H9 (cell line): ENCODE measurements around the gene KEL. TPM values are rescaled to one million over a fixed set of nuclear protein-coding genes. Genes with fewer than 3 reads are reported as not detected.
A peak's percentile ranks its signal among the peaks of the same experiment; 100 is the strongest.

Experiments
- DNase-seq: peaks from one replicate; pipeline ENCODE4 v3.0.0-alpha.2; 2017
- H2AFZ ChIP-seq: one replicate; pipeline ENCODE4 v1.6.1; 2013; ENCODE audit warnings: mild to moderate bottlenecking, low read length, control low read depth, moderate library complexity
- H2AK5ac ChIP-seq: 2 replicates; pipeline ENCODE4 v1.6.1; 2013; ENCODE audit warnings: low read length, control low read depth, mixed read lengths; ENCODE audit not compliant: insufficient read length
- H2BK120ac ChIP-seq: one replicate; pipeline ENCODE4 v1.6.1; 2013; ENCODE audit warnings: low read depth, mild to moderate bottlenecking, low read length, control low read depth, inconsistent platforms; ENCODE audit not compliant: poor library complexity, severe bottlenecking
- H2BK12ac ChIP-seq: 2 replicates; pipeline ENCODE4 v1.6.1; 2013; ENCODE audit warnings: low read length, control low read depth, mixed read lengths, low read depth; ENCODE audit not compliant: insufficient read length
- H2BK15ac ChIP-seq: 2 replicates; pipeline ENCODE4 v1.6.1; 2013; ENCODE audit warnings: low read depth, low read length, control low read depth
- H2BK20ac ChIP-seq: one replicate; pipeline ENCODE4 v1.6.1; 2013; ENCODE audit warnings: low read depth, mild to moderate bottlenecking, low read length, control low read depth, inconsistent platforms; ENCODE audit not compliant: poor library complexity, severe bottlenecking
- H2BK5ac ChIP-seq: 2 replicates; pipeline ENCODE4 v1.6.1; 2013; ENCODE audit warnings: low read length, control low read depth, mixed read lengths; ENCODE audit not compliant: insufficient read length
- H3K14ac ChIP-seq: 2 replicates; pipeline ENCODE4 v1.6.1; 2013; ENCODE audit warnings: low read length, control low read depth; ENCODE audit not compliant: insufficient read depth
- H3K18ac ChIP-seq: 2 replicates; pipeline ENCODE4 v1.6.1; 2013; ENCODE audit warnings: low read depth, mild to moderate bottlenecking, mixed read lengths, low read length, control low read depth; ENCODE audit not compliant: insufficient read length
- H3K23ac ChIP-seq: 2 replicates; pipeline ENCODE4 v1.6.1; 2013; ENCODE audit warnings: low read length, control low read depth, mixed read lengths, low read depth; ENCODE audit not compliant: insufficient read length
- H3K23me2 ChIP-seq: 2 replicates; pipeline ENCODE4 v1.6.1; 2013; ENCODE audit warnings: low read depth, mild to moderate bottlenecking, mixed read lengths, low read length, control low read depth; ENCODE audit not compliant: insufficient read length, poor library complexity, severe bottlenecking
- H3K27ac ChIP-seq: 2 replicates; pipeline ENCODE4 v1.5.1; 2013; ENCODE audit warnings: low read length, control low read depth, mixed read lengths, low read depth; ENCODE audit not compliant: insufficient read length
- H3K27me3 ChIP-seq: 2 replicates; pipeline ENCODE4 v1.6.1; 2013; ENCODE audit warnings: low read length, control low read depth, inconsistent platforms; ENCODE audit not compliant: insufficient read depth
- H3K4ac ChIP-seq: 2 replicates; pipeline ENCODE4 v1.6.1; 2013; ENCODE audit warnings: low read depth, mild to moderate bottlenecking, control low read depth, inconsistent platforms, low read length, moderate library complexity
- H3K4me1 ChIP-seq: 2 replicates; pipeline ENCODE4 v1.6.1; 2013; ENCODE audit warnings: low read length, control low read depth, inconsistent platforms; ENCODE audit not compliant: insufficient read depth
- H3K4me2 ChIP-seq: 2 replicates; pipeline ENCODE4 v1.6.1; 2013; ENCODE audit warnings: low read length, control low read depth, mixed read lengths; ENCODE audit not compliant: insufficient read length, insufficient read depth
- H3K56ac ChIP-seq: 2 replicates; pipeline ENCODE4 v1.6.1; 2013; ENCODE audit warnings: low read depth, mild to moderate bottlenecking, mixed read lengths, low read length, control low read depth; ENCODE audit not compliant: insufficient read length
- H3K79me1 ChIP-seq: 2 replicates; pipeline ENCODE4 v1.6.1; 2013; ENCODE audit warnings: low read depth, mild to moderate bottlenecking, moderate library complexity, low read length, control low read depth, inconsistent platforms; ENCODE audit not compliant: insufficient read depth, poor library complexity, severe bottlenecking
- H3K79me2 ChIP-seq: 2 replicates; pipeline ENCODE4 v1.6.1; 2013; ENCODE audit warnings: low read length, control low read depth, inconsistent platforms; ENCODE audit not compliant: insufficient read depth
- H3K9ac ChIP-seq: 2 replicates; pipeline ENCODE4 v1.6.1; 2013; ENCODE audit warnings: low read length, control low read depth, mixed read lengths; ENCODE audit not compliant: insufficient read length; ENCODE audit errors: extremely low read depth
- H3K9me3 ChIP-seq: one replicate; pipeline ENCODE4 v1.6.1; 2013; ENCODE audit warnings: low read depth, low read length, inconsistent platforms; ENCODE audit not compliant: control insufficient read depth
- H3T11ph ChIP-seq: one replicate; pipeline ENCODE4 v1.6.1; 2013; ENCODE audit warnings: mild to moderate bottlenecking, low read length, control low read depth, inconsistent platforms
- H4K20me1 ChIP-seq: one replicate; pipeline ENCODE4 v1.6.1; 2013; ENCODE audit not compliant: control insufficient read depth, insufficient read length, insufficient read depth
- H4K5ac ChIP-seq: 2 replicates; pipeline ENCODE4 v1.6.1; 2013; ENCODE audit warnings: low read depth, mild to moderate bottlenecking, mixed read lengths, low read length, control low read depth; ENCODE audit not compliant: insufficient read length
- H4K8ac ChIP-seq: replicated peaks from 2 replicates; pipeline ENCODE4 v1.6.1; 2013; ENCODE audit warnings: low read length, control low read depth, mixed read lengths, low read depth; ENCODE audit not compliant: insufficient read length
- H4K91ac ChIP-seq: 2 replicates; pipeline ENCODE4 v1.6.1; 2013; ENCODE audit warnings: low read depth, mild to moderate bottlenecking, moderate library complexity, mixed read lengths, low read length, control low read depth; ENCODE audit not compliant: insufficient read length
- H3K27ac Mint-ChIP-seq, 3 experiments: 2 replicates in 2 of 3; 3 replicates in 1 of 3; pipeline ENCODE4 v1.8.0; 2020 to 2021; ENCODE audit warnings: mixed read lengths in 3 of 3, mild to moderate bottlenecking in 1 of 3, moderate library complexity in 1 of 3
- H3K27me3 Mint-ChIP-seq: 2 replicates; pipeline ENCODE4 v1.8.0; 2021; ENCODE audit warnings: low read depth, mild to moderate bottlenecking, moderate library complexity, mixed read lengths
- H3K36me3 Mint-ChIP-seq, 3 experiments: 2 replicates in 2 of 3; 3 replicates in 1 of 3; pipeline ENCODE4 v1.8.0; 2020 to 2021; ENCODE audit warnings: low read depth in 3 of 3, mixed read lengths in 3 of 3; ENCODE audit not compliant: insufficient read depth in 1 of 3
- H3K4me1 Mint-ChIP-seq, 2 experiments: 2 replicates each; pipeline ENCODE4 v1.8.0; 2020; ENCODE audit warnings: mixed read lengths in 2 of 2
- H3K4me3 Mint-ChIP-seq, 2 experiments: 2 replicates in 1 of 2; 3 replicates in 1 of 2; pipeline ENCODE4 v1.8.0; 2020 to 2021; ENCODE audit warnings: mild to moderate bottlenecking in 2 of 2, mixed read lengths in 2 of 2, moderate library complexity in 1 of 2
- H3K9me3 Mint-ChIP-seq, 2 experiments: 2 replicates in 1 of 2; 3 replicates in 1 of 2; pipeline ENCODE4 v1.8.0; 2020; ENCODE audit warnings: mild to moderate bottlenecking in 2 of 2, mixed read lengths in 2 of 2, moderate library complexity in 1 of 2
- total RNA-seq: library from RNA; stranded (reverse); gene quantifications from 2 replicates; pipeline ENCODE4 v1.2.1, GENCODE V29; 2021
- TF ChIP-seq, protein P1 (sequence below): fragments of 200-600 bp; sonication (generic); conservative IDR thresholded peaks from 3 replicates; pipeline ENCODE4 v1.8.0; 2021; ENCODE audit warnings: antibody characterized with exemption, mild to moderate bottlenecking

KEL gene
- total RNA-seq, 1 experiment from 2014 or later: 1.5 TPM

DNA sequence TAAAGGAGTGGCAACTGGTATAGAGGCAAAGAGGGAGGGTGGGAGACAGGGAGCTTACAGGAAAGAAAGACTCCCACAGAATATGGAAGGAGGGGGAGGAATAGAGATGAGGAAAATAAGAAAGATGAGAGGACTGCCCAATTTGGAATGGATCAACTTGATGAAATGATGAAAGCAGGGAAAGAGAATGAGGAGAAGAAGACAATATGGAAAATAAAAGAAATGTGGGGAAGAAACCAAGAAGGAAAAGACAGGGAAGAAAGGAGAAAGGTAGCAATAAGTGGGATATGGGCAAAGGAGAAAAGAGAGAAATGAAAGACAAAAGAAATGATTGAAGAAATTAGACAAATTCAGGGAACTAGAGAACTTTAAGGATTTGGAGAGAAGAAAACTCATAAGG lies 3.0 kb downstream of the KEL start:
- peaks cover 41 to 53% of the 10 kb centered on the region in 2 experiments for H3K4me1 Mint-ChIP-seq

More for the DNA sequence above, 3.0 kb downstream of the KEL start:
- Histone ChIP-seq H3K4ac (no peak overlapping the region), H3T11ph (no peak overlapping the region), H3K4me2 (no peak overlapping the region), H2BK20ac (no peak overlapping the region), H3K27ac (no peak overlapping the region), H3K18ac (no peak overlapping the region), H3K14ac (no peak overlapping the region), H3K79me2 (no peaks in the 10 kb centered on the region), H3K23ac (no peak overlapping the region), H2BK12ac (no peak overlapping the region), H4K5ac (no peak overlapping the region), H2AFZ (no peak overlapping the region), H3K27me3 (no peaks in the 10 kb centered on the region), H2BK5ac (no peak overlapping the region), H3K23me2 (no peaks in the 10 kb centered on the region), H3K9ac (no peak overlapping the region), H3K4me1 (peaks cover 7% of the 10 kb centered on the region; the same call in 1 of the 2 replicates), H2AK5ac (no peak overlapping the region), H3K56ac (no peak overlapping the region), H4K8ac (no peak overlapping the region), H4K20me1 (no peaks in the 10 kb centered on the region), H3K9me3 (no peaks in the 10 kb centered on the region), H2BK120ac (no peak overlapping the region), H2BK15ac (no peak overlapping the region), H4K91ac (no peak overlapping the region), H3K79me1 (no peaks in the 10 kb centered on the region)
- H3K27me3 Mint-ChIP-seq: peaks cover 6% of the 10 kb centered on the region
- H3K36me3 Mint-ChIP-seq: peaks cover 11 to 27% (median 11%) of the 10 kb centered on the region in 3 experiments
- H3K4me3 Mint-ChIP-seq: peak overlapping the region in 1 of 2 experiments; percentile 12; a peak in 1 of 5 replicates
- H3K9me3 Mint-ChIP-seq: peaks cover 12 to 14% of the 10 kb centered on the region in 2 experiments
- TF ChIP-seq, protein P1, sequence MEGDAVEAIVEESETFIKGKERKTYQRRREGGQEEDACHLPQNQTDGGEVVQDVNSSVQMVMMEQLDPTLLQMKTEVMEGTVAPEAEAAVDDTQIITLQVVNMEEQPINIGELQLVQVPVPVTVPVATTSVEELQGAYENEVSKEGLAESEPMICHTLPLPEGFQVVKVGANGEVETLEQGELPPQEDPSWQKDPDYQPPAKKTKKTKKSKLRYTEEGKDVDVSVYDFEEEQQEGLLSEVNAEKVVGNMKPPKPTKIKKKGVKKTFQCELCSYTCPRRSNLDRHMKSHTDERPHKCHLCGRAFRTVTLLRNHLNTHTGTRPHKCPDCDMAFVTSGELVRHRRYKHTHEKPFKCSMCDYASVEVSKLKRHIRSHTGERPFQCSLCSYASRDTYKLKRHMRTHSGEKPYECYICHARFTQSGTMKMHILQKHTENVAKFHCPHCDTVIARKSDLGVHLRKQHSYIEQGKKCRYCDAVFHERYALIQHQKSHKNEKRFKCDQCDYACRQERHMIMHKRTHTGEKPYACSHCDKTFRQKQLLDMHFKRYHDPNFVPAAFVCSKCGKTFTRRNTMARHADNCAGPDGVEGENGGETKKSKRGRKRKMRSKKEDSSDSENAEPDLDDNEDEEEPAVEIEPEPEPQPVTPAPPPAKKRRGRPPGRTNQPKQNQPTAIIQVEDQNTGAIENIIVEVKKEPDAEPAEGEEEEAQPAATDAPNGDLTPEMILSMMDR: no peak
- H3K27ac Mint-ChIP-seq: no peak overlapping the region
- no peak for DNase-seq
